Gastrocnemius medialis (tissue), 4 donors: Measurements from ENCODE around the gene RGS7BP.

ENCODE experiments used
- POLR2A ChIP-seq, 2 donors: fragments of 450-650 bp; IDR thresholded peaks; one replicate each; pipeline ENCODE4 v1.6.1; 2017; ENCODE audit warnings: antibody characterized with exemption in 2 of 2, mild to moderate bottlenecking in 2 of 2, moderate library complexity in 2 of 2
- TF ChIP-seq, protein P1 (sequence below), 5 experiments: fragments of 450-650 bp in 3 of 5; fragments of 200-600 bp in 2 of 5; sonication (generic) in 2 of 5; IDR thresholded peaks in 4 of 5; conservative IDR thresholded peaks in 1 of 5; 1 replicate in 4 of 5; 2 replicates in 1 of 5; pipeline ENCODE4 v1.5.1; 2016 to 2019; ENCODE audit warnings: antibody characterized with exemption in 5 of 5, mild to moderate bottlenecking in 3 of 5, moderate library complexity in 3 of 5

DNA sequence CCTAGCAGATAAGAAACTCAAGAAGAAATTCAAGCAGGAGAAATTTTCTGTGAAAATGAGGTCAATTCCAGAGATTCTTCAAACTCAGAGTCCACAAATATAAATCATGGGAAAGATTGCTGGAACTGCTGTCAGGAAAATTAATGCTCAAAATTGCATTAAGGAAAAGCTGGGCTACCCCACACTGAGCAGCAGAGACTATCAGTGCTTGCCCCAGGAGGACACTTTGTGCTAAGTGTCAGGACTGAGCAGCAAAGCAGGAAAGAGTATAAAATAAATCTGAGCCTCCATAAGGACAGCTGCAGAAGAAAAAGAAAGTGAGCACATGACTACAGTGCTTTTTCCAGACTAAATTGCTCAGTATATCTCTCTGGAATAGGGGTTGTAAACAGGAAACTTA lies 81.6 kb downstream of the RGS7BP start:
- TF ChIP-seq, protein P1, sequence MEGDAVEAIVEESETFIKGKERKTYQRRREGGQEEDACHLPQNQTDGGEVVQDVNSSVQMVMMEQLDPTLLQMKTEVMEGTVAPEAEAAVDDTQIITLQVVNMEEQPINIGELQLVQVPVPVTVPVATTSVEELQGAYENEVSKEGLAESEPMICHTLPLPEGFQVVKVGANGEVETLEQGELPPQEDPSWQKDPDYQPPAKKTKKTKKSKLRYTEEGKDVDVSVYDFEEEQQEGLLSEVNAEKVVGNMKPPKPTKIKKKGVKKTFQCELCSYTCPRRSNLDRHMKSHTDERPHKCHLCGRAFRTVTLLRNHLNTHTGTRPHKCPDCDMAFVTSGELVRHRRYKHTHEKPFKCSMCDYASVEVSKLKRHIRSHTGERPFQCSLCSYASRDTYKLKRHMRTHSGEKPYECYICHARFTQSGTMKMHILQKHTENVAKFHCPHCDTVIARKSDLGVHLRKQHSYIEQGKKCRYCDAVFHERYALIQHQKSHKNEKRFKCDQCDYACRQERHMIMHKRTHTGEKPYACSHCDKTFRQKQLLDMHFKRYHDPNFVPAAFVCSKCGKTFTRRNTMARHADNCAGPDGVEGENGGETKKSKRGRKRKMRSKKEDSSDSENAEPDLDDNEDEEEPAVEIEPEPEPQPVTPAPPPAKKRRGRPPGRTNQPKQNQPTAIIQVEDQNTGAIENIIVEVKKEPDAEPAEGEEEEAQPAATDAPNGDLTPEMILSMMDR (IDR thresholded peaks at IDR 0.05 in 4 of 5, conservative IDR thresholded peaks at IDR 0.05 in 1 of 5), result no peak
- no peak for TF ChIP-seq POLR2A (IDR thresholded peaks at IDR 0.05)
